Right lobe of liver (tissue), 6 donors: Measurements from ENCODE around the gene PDZD4. TPM values are rescaled to one million over a fixed set of nuclear protein-coding genes. Genes with fewer than 3 reads are reported as not detected.

Experiments
- ATAC-seq, 4 donors: fragments of 200-7000 bp; cut with Tn5 transposase; one replicate each; pipeline ENCODE4 v1.9.1; 2020; ENCODE audit warnings: mild to moderate bottlenecking in 4 of 4, moderate library complexity in 4 of 4
- DNase-seq, 3 donors: peaks; one replicate each; pipeline ENCODE4 v3.0.0-alpha.2; 2020
- H3K27ac ChIP-seq, 3 donors: fragments of 200-600 bp; one replicate each; pipeline ENCODE4 v1.8.0; 2022
- H3K27me3 ChIP-seq, 2 donors: fragments of 200-600 bp; one replicate each; pipeline ENCODE4 v1.8.0; 2022
- H3K36me3 ChIP-seq, 4 donors: fragments of 200-600 bp; sonication (generic) in 1 of 4; one replicate each; pipeline versions ENCODE4 v1.5.1 to v1.8.0; 2017 to 2022; ENCODE audit warnings: control low read depth in 1 of 4
- H3K4me1 ChIP-seq, 4 donors: fragments of 200-600 bp; sonication (generic) in 1 of 4; one replicate each; pipeline versions ENCODE4 v1.5.1 to v1.8.0; 2017 to 2022; ENCODE audit warnings: control low read depth in 1 of 4
- H3K4me3 ChIP-seq, 3 donors: fragments of 200-600 bp; one replicate each; pipeline ENCODE4 v1.8.0; 2022
- H3K9me3 ChIP-seq, 4 donors: fragments of 200-600 bp; sonication (generic) in 1 of 4; one replicate each; pipeline versions ENCODE4 v1.5.1 to v1.8.0; 2017 to 2022; ENCODE audit warnings: control low read depth in 1 of 4
- POLR2A ChIP-seq: fragments of 450-650 bp; IDR thresholded peaks from one replicate; pipeline ENCODE4 v1.6.1; 2017; ENCODE audit warnings: antibody characterized with exemption, mild to moderate bottlenecking
- WGBS: methylation state at CpG from one replicate; pipeline ENCODE4 v1.1.6; 2018; ENCODE audit warnings: low coverage, low lambda C conversion rate; ENCODE audit not compliant: insufficient coverage; ENCODE audit errors: missing lambda C conversion rate; 5-methylcytosine and 5-hydroxymethylcytosine counted together
- intact Hi-C, 2 donors: fragments of 100-400 bp; cut with DNase I; formaldehyde crosslinking; loops; one replicate each; pipeline versions ENCODE4 v1.11.2 to v1.14.1; 2022
- total RNA-seq, 6 experiments: library from RNA; depleted of rRNA in 2 of 6; stranded (reverse); fragments of >200 nt in 2 of 6; fragmentation: NEBNext Ultra II Directional in 3 of 6; extraction: Animal tissue kit (Norgen Biotek cat#: 25700) in 3 of 6; gene quantifications; one replicate each; pipeline versions ENCODE4 v1.1.0 to v1.2.4, GENCODE V29; 2016 to 2023
- TF ChIP-seq, protein P1 (sequence below), 4 donors: fragments of 200-600 bp in 3 of 4; fragments of 450-650 bp in 1 of 4; IDR thresholded peaks; one replicate each; pipeline versions ENCODE4 v1.5.1 to v1.8.0; 2016 to 2022; ENCODE audit warnings: antibody characterized with exemption in 4 of 4, mild to moderate bottlenecking in 2 of 4
- donor health status: DM: no; HTN: yes; CAD: no.
- donor health status: DM: no; HTN: no; CAD: no.
- donor health status: DM: no; HTN: no; CAD: no.
- donor health status: DM: no; HTN: yes; CAD: no.
- donor health status: DM: no; HTN: yes; CAD: no.

PDZD4 gene
- total RNA-seq, 6 experiments from 2014 or later, result 0.61 to 2.3 (median 1.5) TPM

DNA sequence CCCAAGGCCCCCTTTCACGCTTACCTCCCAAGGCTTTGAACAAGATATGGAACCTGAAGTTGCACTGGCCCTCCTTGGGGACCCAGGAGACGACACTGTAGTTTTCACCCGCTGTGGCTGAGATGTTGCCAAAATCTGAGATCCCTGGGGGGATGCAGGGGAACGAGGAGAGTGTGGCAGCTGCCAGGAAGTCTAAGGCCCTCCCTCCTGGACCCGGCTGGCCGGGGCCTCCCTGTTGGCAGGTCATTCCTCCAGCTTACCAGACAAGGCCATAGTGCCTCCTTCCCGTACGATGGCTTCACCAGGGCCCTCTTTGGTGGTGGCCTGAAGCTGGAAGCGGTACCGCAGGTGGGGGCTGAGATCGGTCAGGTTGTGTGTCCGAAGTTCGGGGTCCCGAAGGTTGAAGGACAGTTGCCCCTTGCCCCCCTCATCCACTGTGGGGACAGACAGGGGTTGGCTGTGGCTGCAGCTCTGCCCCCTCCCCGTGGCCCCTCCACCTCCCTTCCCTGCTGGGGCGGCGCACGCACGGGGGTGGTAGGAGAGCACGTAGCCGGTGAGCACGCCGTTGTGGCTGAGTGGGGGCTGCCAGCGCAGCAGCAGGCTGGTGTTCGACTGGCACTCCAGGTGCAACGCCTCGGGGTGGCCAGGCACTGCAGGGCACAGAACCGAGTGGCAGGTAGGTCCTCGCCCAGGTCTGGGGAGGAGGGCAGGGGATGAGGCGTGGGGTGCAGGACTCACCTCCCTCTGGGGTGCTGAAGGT lies 34.4 kb upstream of the PDZD4 start:
- H3K36me3 ChIP-seq, result no peaks in the 10 kb centered on the region
- H3K27me3 ChIP-seq, result no peaks in the 10 kb centered on the region
- TF ChIP-seq, protein P1, sequence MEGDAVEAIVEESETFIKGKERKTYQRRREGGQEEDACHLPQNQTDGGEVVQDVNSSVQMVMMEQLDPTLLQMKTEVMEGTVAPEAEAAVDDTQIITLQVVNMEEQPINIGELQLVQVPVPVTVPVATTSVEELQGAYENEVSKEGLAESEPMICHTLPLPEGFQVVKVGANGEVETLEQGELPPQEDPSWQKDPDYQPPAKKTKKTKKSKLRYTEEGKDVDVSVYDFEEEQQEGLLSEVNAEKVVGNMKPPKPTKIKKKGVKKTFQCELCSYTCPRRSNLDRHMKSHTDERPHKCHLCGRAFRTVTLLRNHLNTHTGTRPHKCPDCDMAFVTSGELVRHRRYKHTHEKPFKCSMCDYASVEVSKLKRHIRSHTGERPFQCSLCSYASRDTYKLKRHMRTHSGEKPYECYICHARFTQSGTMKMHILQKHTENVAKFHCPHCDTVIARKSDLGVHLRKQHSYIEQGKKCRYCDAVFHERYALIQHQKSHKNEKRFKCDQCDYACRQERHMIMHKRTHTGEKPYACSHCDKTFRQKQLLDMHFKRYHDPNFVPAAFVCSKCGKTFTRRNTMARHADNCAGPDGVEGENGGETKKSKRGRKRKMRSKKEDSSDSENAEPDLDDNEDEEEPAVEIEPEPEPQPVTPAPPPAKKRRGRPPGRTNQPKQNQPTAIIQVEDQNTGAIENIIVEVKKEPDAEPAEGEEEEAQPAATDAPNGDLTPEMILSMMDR (IDR thresholded peaks at IDR 0.05), result no peak
- no peak for TF ChIP-seq POLR2A
- H3K4me1 ChIP-seq, result no peaks in the 10 kb centered on the region
- no peaks in the 10 kb centered on the region for H3K9me3 ChIP-seq
- H3K27ac ChIP-seq, result no peak overlapping the region
- 60% methylated on average over 1 of the region's 30 CpGs for WGBS
- DNase-seq (no peak), ATAC-seq (no peak)
- intact Hi-C loops, result no loop called here
- no peak overlapping the region for H3K4me3 ChIP-seq

GRCh38 chrX:153864101-153864500 lies 33.8 kb upstream of the PDZD4 start:
- Histone ChIP-seq H3K9me3 (no peaks in the 10 kb centered on the region), H3K4me3 (no peak overlapping the region), H3K27ac (no peak overlapping the region), H3K4me1 (no peaks in the 10 kb centered on the region), H3K36me3 (no peaks in the 10 kb centered on the region), H3K27me3 (no peaks in the 10 kb centered on the region)
- 40% methylated on average over 3 of the region's 10 CpGs for WGBS
- no peak for DNase-seq
- no peak for TF ChIP-seq POLR2A
- TF ChIP-seq, protein P1 (IDR thresholded peaks at IDR 0.05), result no peak
- intact Hi-C loops, result no loop called here
- ATAC-seq, result no peak

DNA sequence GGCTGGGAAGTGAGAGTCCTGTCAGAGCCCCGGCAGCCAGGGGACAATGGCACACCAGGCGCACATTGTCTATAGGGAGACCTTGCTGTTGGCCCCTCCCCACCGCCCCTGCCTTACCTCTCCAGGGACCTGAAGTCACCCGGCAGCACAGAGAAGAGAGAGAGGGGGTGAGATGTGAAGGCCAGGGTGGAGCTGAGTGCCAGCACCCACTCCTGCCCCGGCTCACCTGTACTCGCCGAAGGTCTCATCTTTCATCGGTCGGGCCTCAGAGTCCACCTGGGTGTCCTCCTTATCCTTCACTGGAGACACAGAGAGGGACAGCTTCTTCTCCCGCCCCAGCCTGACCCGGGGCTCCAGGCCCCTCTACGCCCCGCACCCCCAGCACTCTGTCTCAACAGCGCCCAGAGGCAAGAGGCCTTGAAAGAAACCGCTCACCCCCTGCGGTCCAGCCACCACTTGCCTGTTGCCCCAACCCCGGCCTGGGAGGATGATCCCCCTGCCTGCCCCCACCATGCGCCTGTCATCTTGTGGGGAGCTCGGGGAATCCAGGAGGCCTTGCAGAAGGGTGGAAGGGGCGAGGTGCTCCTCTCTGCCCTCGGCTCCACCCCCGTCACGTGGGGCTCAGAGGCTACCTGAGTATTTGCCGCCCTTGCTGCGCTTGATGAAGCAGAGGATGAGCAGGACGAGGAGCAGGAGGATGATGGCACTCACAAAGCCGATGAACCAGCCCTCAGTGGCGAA lies 33.1 kb upstream of the PDZD4 start:
- DNase-seq, result no peak
- no peak for ATAC-seq

GRCh38 chrX:153862369-153863250 lies 32.3 kb upstream of the PDZD4 start:
- H3K9me3 ChIP-seq, result no peaks in the 10 kb centered on the region
- no peaks in the 10 kb centered on the region for H3K36me3 ChIP-seq
- ATAC-seq (no peak), DNase-seq (no peak)
- H3K27ac ChIP-seq, result no peak overlapping the region
- 72% methylated on average over 6 of the region's 22 CpGs for WGBS
- no peak for TF ChIP-seq POLR2A
- TF ChIP-seq, protein P1 (IDR thresholded peaks at IDR 0.05), result no peak
- H3K4me3 ChIP-seq, result no peak overlapping the region
- H3K4me1 ChIP-seq, result no peaks in the 10 kb centered on the region
- intact Hi-C loops, result no loop called here
- no peaks in the 10 kb centered on the region for H3K27me3 ChIP-seq

More for the DNA sequence above, 33.1 kb upstream of the PDZD4 start:
- intact Hi-C loops, result no loop called here
- no peaks in the 10 kb centered on the region for H3K9me3 ChIP-seq
- H3K4me1 ChIP-seq, result no peaks in the 10 kb centered on the region
- no peaks in the 10 kb centered on the region for H3K36me3 ChIP-seq
- 66% methylated on average over 6 of the region's 28 CpGs for WGBS
- H3K27me3 ChIP-seq, result no peaks in the 10 kb centered on the region
- H3K27ac ChIP-seq, result no peak overlapping the region
- H3K4me3 ChIP-seq, result no peak overlapping the region
- TF ChIP-seq POLR2A, result no peak
- TF ChIP-seq, protein P1 (IDR thresholded peaks at IDR 0.05), result no peak
